Measurements from ENCODE around the gene HTR7. TPM values are rescaled to one million over a fixed set of nuclear protein-coding genes. Genes with fewer than 3 reads are reported as not detected.

HTR7 gene
- total RNA-seq, 1 donor from 2014 or later = 0.06 TPM

GRCh38 chr10:90779548-90779947 is 78.3 kb downstream of the HTR7 start:
- H3K4me3 ChIP-seq (ENCODE audit: low read depth, low read length) = no peak overlapping the region
- DNase-seq (ENCODE audit: low read depth) = no peak
- peak; percentile 27 for TF ChIP-seq CTCF (conservative IDR thresholded peaks at IDR 0.05; ENCODE audit: low read depth, low read length)

- TF ChIP-seq CTCF (conservative IDR thresholded peaks at IDR 0.05; ENCODE audit: low read depth, low read length) = no peak
- no peak for DNase-seq (ENCODE audit: low read depth)
- H3K4me3 ChIP-seq (ENCODE audit: low read depth, low read length) = no peak overlapping the region
Observed at GRCh38 chr10:90777621-90778020, 80.2 kb downstream of the HTR7 start.

GRCh38 chr10:90775351-90776028 is 82.3 kb downstream of the HTR7 start:
- no peak for TF ChIP-seq CTCF (conservative IDR thresholded peaks at IDR 0.05; ENCODE audit: low read depth, low read length)
- no peak overlapping the region for H3K4me3 ChIP-seq (ENCODE audit: low read depth, low read length)
- no peak for DNase-seq (ENCODE audit: low read depth)

GRCh38 chr10:90769946-90770841 is 87.6 kb downstream of the HTR7 start:
- no peak overlapping the region for H3K4me3 ChIP-seq (ENCODE audit: low read depth, low read length)
- no peak for TF ChIP-seq CTCF (conservative IDR thresholded peaks at IDR 0.05; ENCODE audit: low read depth, low read length)
- no peak for DNase-seq (ENCODE audit: low read depth)

GRCh38 chr10:90751107-90751997 is 106.5 kb downstream of the HTR7 start:
- peak; percentile 84 for TF ChIP-seq CTCF (conservative IDR thresholded peaks at IDR 0.05; ENCODE audit: low read depth, low read length)
- no peak overlapping the region for H3K4me3 ChIP-seq (ENCODE audit: low read depth, low read length)
- DNase-seq (ENCODE audit: low read depth) = no peak

GRCh38 chr10:90746829-90747228 is 111.0 kb downstream of the HTR7 start:
- no peak overlapping the region for H3K4me3 ChIP-seq (ENCODE audit: low read depth, low read length)
- no peak for TF ChIP-seq CTCF (conservative IDR thresholded peaks at IDR 0.05; ENCODE audit: low read depth, low read length)
- DNase-seq (ENCODE audit: low read depth) = no peak

Data from epithelial cell of proximal tubule (primary cell).